Skin of body (tissue), 3 donors: Measurements from ENCODE around the gene FKBP1C. TPM values are rescaled to one million over a fixed set of nuclear protein-coding genes. Genes with fewer than 3 reads are reported as not detected.

Source experiments
- DNase-seq: peaks from one replicate; lab custom pipeline; 2025; lab: John Stamatoyannopoulos, UW
- small RNA-seq: library from RNA; depleted of rRNA; stranded (forward); fragments of <200 nt; gene quantifications from one replicate; pipeline ENCODE3, GENCODE V24; 2014; ENCODE audit warnings: low replicate concordance
- total RNA-seq: library from RNA; depleted of rRNA; stranded (reverse); fragments of >200 nt; gene quantifications from one replicate; pipeline ENCODE4 v1.2.3, GENCODE V29; 2014

FKBP1C gene
- total RNA-seq, 1 donor from 2014 or later = not detected

- no peak for DNase-seq
Observed at GRCh38 chr6:63261820-63262219, 50.6 kb downstream of the FKBP1C start.

Small RNAs within 50 kb of the gene (small RNA-seq; reads per million reads assigned to genes)
- gene SPTLC1P3 = not detected

Other genes with a start within 250 kb of the FKBP1C start
- not detected for gene LGSN, start 108.5 kb downstream of the FKBP1C start, total RNA-seq